Nephron progenitor cell (in vitro differentiated cells): ENCODE data around the gene SOX11.

Experiments
- DNase-seq: peaks from one replicate; pipeline ENCODE4 v3.0.0; 2021
- H3K27ac Mint-ChIP-seq: 2 replicates; pipeline ENCODE4 v1.8.0; 2021; ENCODE audit warnings: mild to moderate bottlenecking, moderate library complexity, mixed read lengths
- H3K27me3 Mint-ChIP-seq: 2 replicates; pipeline ENCODE4 v1.8.0; 2021; ENCODE audit warnings: mild to moderate bottlenecking, low read depth, mixed read lengths; ENCODE audit not compliant: poor library complexity
- H3K36me3 Mint-ChIP-seq: 2 replicates; pipeline ENCODE4 v1.8.0; 2021; ENCODE audit warnings: low read depth, mixed read lengths
- H3K4me1 Mint-ChIP-seq: 2 replicates; pipeline ENCODE4 v1.8.0; 2021; ENCODE audit warnings: mixed read lengths
- H3K4me3 Mint-ChIP-seq: 2 replicates; pipeline ENCODE4 v1.8.0; 2021; ENCODE audit warnings: mild to moderate bottlenecking, moderate library complexity, mixed read lengths
- H3K9me3 Mint-ChIP-seq: 2 replicates; pipeline ENCODE4 v1.8.0; 2021; ENCODE audit warnings: mild to moderate bottlenecking, moderate library complexity, mixed read lengths
- CTCF ChIP-seq: fragments of 200-600 bp; sonication (generic); IDR thresholded peaks from 2 replicates; pipeline ENCODE4 v1.5.0; 2021; ENCODE audit warnings: antibody characterized with exemption

SOX11 gene

GRCh38 chr2:5697562-5697961 is 5.4 kb downstream of the SOX11 start:
- TF ChIP-seq CTCF = no peak
- Mint-ChIP-seq H3K4me1 (peaks cover 41% of the 10 kb centered on the region), H3K36me3 (peaks cover 51% of the 10 kb centered on the region), H3K4me3 (peak overlapping the region; percentile 82), H3K27ac (peak overlapping the region; percentile 2), H3K27me3 (peaks cover 7% of the 10 kb centered on the region), H3K9me3 (no peaks in the 10 kb centered on the region)
- DNase-seq = no peak

- Mint-ChIP-seq H3K9me3 (no peaks in the 10 kb centered on the region), H3K4me1 (peaks cover 41% of the 10 kb centered on the region), H3K27me3 (peaks cover 7% of the 10 kb centered on the region), H3K4me3 (peak overlapping the region; percentile 82), H3K36me3 (peaks cover 57% of the 10 kb centered on the region), H3K27ac (no peak overlapping the region)
- TF ChIP-seq CTCF = no peak
- no peak for DNase-seq
Measured at GRCh38 chr2:5698134-5698533, 6.0 kb downstream of the SOX11 start.

GRCh38 chr2:5699963-5700362 is 7.8 kb downstream of the SOX11 start:
- Mint-ChIP-seq H3K27ac (peak overlapping the region; percentile 32), H3K4me1 (peaks cover 41% of the 10 kb centered on the region), H3K36me3 (peaks cover 56% of the 10 kb centered on the region), H3K9me3 (peaks cover 3% of the 10 kb centered on the region), H3K4me3 (peak overlapping the region; percentile 40), H3K27me3 (peaks cover 9% of the 10 kb centered on the region)
- no peak for TF ChIP-seq CTCF
- DNase-seq = no peak

GRCh38 chr2:5700551-5700950 is 8.4 kb downstream of the SOX11 start:
- peaks cover 52% of the 10 kb centered on the region for H3K36me3 Mint-ChIP-seq
- TF ChIP-seq CTCF = no peak
- peak overlapping the region; percentile 40 for H3K4me3 Mint-ChIP-seq
- peaks cover 9% of the 10 kb centered on the region for H3K27me3 Mint-ChIP-seq
- H3K27ac Mint-ChIP-seq = peak overlapping the region; percentile 32
- H3K9me3 Mint-ChIP-seq = peaks cover 4% of the 10 kb centered on the region
- peaks cover 41% of the 10 kb centered on the region for H3K4me1 Mint-ChIP-seq
- DNase-seq = no peak

- Mint-ChIP-seq H3K9me3 (peaks cover 4% of the 10 kb centered on the region), H3K36me3 (peaks cover 52% of the 10 kb centered on the region), H3K27ac (no peak overlapping the region), H3K4me3 (no peak overlapping the region), H3K4me1 (peaks cover 41% of the 10 kb centered on the region), H3K27me3 (peaks cover 9% of the 10 kb centered on the region)
- DNase-seq = no peak
- no peak for TF ChIP-seq CTCF
Measured at GRCh38 chr2:5701266-5701665, 9.1 kb downstream of the SOX11 start.

- peaks cover 52% of the 10 kb centered on the region for H3K36me3 Mint-ChIP-seq
- H3K4me3 Mint-ChIP-seq = no peak overlapping the region
- no peak for TF ChIP-seq CTCF
- H3K4me1 Mint-ChIP-seq = peaks cover 34% of the 10 kb centered on the region
- peaks cover 9% of the 10 kb centered on the region for H3K27me3 Mint-ChIP-seq
- no peak for DNase-seq
- H3K9me3 Mint-ChIP-seq = peaks cover 4% of the 10 kb centered on the region
- H3K27ac Mint-ChIP-seq = no peak overlapping the region
Measured at GRCh38 chr2:5703166-5703565, 11.0 kb downstream of the SOX11 start.
